HCT116 (cell line): ENCODE results near the gene IL26. TPM values are rescaled to one million over a fixed set of nuclear protein-coding genes. Genes with fewer than 3 reads are reported as not detected.

ENCODE experiments used
- ATAC-seq: fragments of 200-7000 bp; cut with Tn5 transposase; 2 replicates; pipeline ENCODE4 v1.9.1; 2020; ENCODE audit warnings: mild to moderate bottlenecking, moderate library complexity
- BruUV-seq: library from RNA; stranded (reverse); fragments of 400-500 nt; replicated peaks from 2 replicates; lab custom pipeline; 2021; lab: Mats Ljungman, UMichigan
- CTCF ChIA-PET: fragments of 300-600 bp; sonication (Branson Sonifier 250); formaldehyde crosslinking; loops from one replicate; lab custom pipeline; 2021; ENCODE audit warnings: antibody characterized with exemption; lab: Charles Lee
- POLR2A ChIA-PET: fragments of 300-600, 350-600 bp; sonication (Branson Sonifier 250); formaldehyde crosslinking; loops from one replicate; lab custom pipeline; 2021; ENCODE audit warnings: antibody characterized with exemption; lab: Charles Lee
- RAD21 ChIA-PET, 2 experiments: fragments of 300-600 bp; sonication (Branson Sonifier 250); formaldehyde crosslinking; loops; one replicate each; lab custom pipeline; 2023; ENCODE audit warnings: low total read pairs in 2 of 2; ENCODE audit not compliant: uncharacterized antibody in 2 of 2, unreplicated experiment in 2 of 2, low non-redundant PET in 1 of 2; lab: Charles Lee
- DNase-seq: peaks from one replicate; pipeline ENCODE4 v3.0.0-alpha.2; 2010; ENCODE audit warnings: low read depth, low spot score
- H2AFZ ChIP-seq: fragments of 200-600 bp; shearing (Covaris generic), sonication (generic); 2 replicates; pipeline ENCODE4 v1.6.1; 2017; ENCODE audit warnings: low read depth, mixed run types, mixed read lengths, antibody characterized with exemption, low read length; ENCODE audit not compliant: poor library complexity, severe bottlenecking
- H3K27ac ChIP-seq: 2 replicates; pipeline ENCODE4 v1.5.1; 2012; ENCODE audit warnings: low read depth, low read length
- H3K27me3 ChIP-seq: fragments of 200-600 bp; sonication (generic); 2 replicates; pipeline ENCODE4 v1.6.1; 2016; ENCODE audit warnings: mixed run types, low read length, mixed read lengths; ENCODE audit not compliant: insufficient read depth
- H3K36me3 ChIP-seq, 2 experiments: fragments of 200-500 bp in 1 of 2; fragments of 200-600 bp in 1 of 2; sonication (Bioruptor generic) in 1 of 2; sonication (generic) in 1 of 2; 2 replicates each; pipeline versions ENCODE4 v1.5.1 to v1.6.1; 2014 to 2016; ENCODE audit warnings: low read length in 2 of 2, inconsistent platforms in 1 of 2, mixed read lengths in 1 of 2, mixed run types in 1 of 2; ENCODE audit not compliant: insufficient read depth in 2 of 2, control insufficient read depth in 1 of 2
- H3K4me1 ChIP-seq, 2 experiments: fragments of 200-600 bp in 1 of 2; sonication (generic) in 1 of 2; 2 replicates each; pipeline versions ENCODE4 v1.5.1 to v1.6.1; 2012 to 2017; ENCODE audit warnings: low read length in 2 of 2, inconsistent platforms in 1 of 2, mild to moderate bottlenecking in 1 of 2, mixed read lengths in 1 of 2, mixed run types in 1 of 2, moderate library complexity in 1 of 2; ENCODE audit not compliant: insufficient read depth in 2 of 2, control insufficient read depth in 1 of 2
- H3K4me2 ChIP-seq: fragments of 200-600 bp; sonication (generic); 2 replicates; pipeline ENCODE4 v1.6.1; 2017; ENCODE audit warnings: mixed run types, low read length, mixed read lengths
- H3K4me3 ChIP-seq, 2 experiments: fragments of 200-600 bp in 1 of 2; sonication (generic) in 1 of 2; replicated peaks in 1 of 2; 2 replicates each; pipeline ENCODE4 v1.5.1; 2011 to 2016; ENCODE audit warnings: low read length in 2 of 2, control low read depth in 1 of 2, low read depth in 1 of 2, mild to moderate bottlenecking in 1 of 2, mixed read lengths in 1 of 2, mixed run types in 1 of 2
- H3K79me2 ChIP-seq: fragments of 200-600 bp; sonication (generic); 2 replicates; pipeline ENCODE4 v1.6.1; 2017; ENCODE audit warnings: mild to moderate bottlenecking, mixed run types, low read length, moderate library complexity, mixed read lengths; ENCODE audit not compliant: insufficient read depth
- H3K9ac ChIP-seq: fragments of 200-600 bp; sonication (generic); 2 replicates; pipeline ENCODE4 v1.6.1; 2016; ENCODE audit warnings: low read length, mixed read lengths
- H3K9me2 ChIP-seq: fragments of 200-600 bp; sonication (generic), shearing (Covaris generic); 2 replicates; pipeline ENCODE4 v1.6.1; 2017; ENCODE audit warnings: mixed run types, mild to moderate bottlenecking, moderate library complexity; ENCODE audit not compliant: insufficient read depth
- H3K9me3 ChIP-seq, 2 experiments: fragments of 200-500 bp in 1 of 2; fragments of 200-600 bp in 1 of 2; sonication (Bioruptor generic) in 1 of 2; sonication (generic) in 1 of 2; 2 replicates each; pipeline ENCODE4 v1.6.1; 2014 to 2017; ENCODE audit warnings: low read length in 2 of 2, mixed read lengths in 2 of 2, inconsistent platforms in 1 of 2, low read depth in 1 of 2, mild to moderate bottlenecking in 1 of 2, mixed run types in 1 of 2, moderate library complexity in 1 of 2; ENCODE audit not compliant: control insufficient read depth in 1 of 2, insufficient read depth in 1 of 2
- H4K20me1 ChIP-seq: fragments of 200-600 bp; sonication (generic), shearing (Covaris generic); 2 replicates; pipeline ENCODE4 v1.6.1; 2017; ENCODE audit warnings: mixed run types, mild to moderate bottlenecking, moderate library complexity; ENCODE audit not compliant: insufficient read depth
- CBX3 ChIP-seq: IDR thresholded peaks from 2 replicates; pipeline ENCODE4 v1.6.1; 2012; ENCODE audit warnings: low read depth
- CEBPB ChIP-seq: IDR thresholded peaks from 2 replicates; pipeline ENCODE4 v1.6.1; 2012; ENCODE audit warnings: low read depth
- EGR1 ChIP-seq: IDR thresholded peaks from 2 replicates; pipeline ENCODE4 v1.6.1; 2012; ENCODE audit warnings: low read depth
- ELF1 ChIP-seq: IDR thresholded peaks from 2 replicates; pipeline ENCODE4 v1.6.1; 2012; ENCODE audit warnings: low read depth, borderline replicate concordance
- EZH2 ChIP-seq: fragments of 200-600 bp; sonication (generic); IDR thresholded peaks from 2 replicates; pipeline ENCODE4 v1.6.1; 2017; ENCODE audit warnings: antibody characterized with exemption, mixed run types
- EZH2phosphoT487 ChIP-seq: fragments of 200-600 bp; IDR thresholded peaks from 2 replicates; pipeline ENCODE4 v1.6.1; 2018; ENCODE audit warnings: antibody characterized with exemption, borderline replicate concordance
- FOSL1 ChIP-seq: IDR thresholded peaks from 2 replicates; pipeline ENCODE4 v1.6.1; 2012; ENCODE audit warnings: low read depth
- MAX ChIP-seq: IDR thresholded peaks from 2 replicates; pipeline ENCODE4 v1.6.1; 2012
- POLR2AphosphoS5 ChIP-seq: IDR thresholded peaks from 2 replicates; pipeline ENCODE4 v1.6.1; 2011; ENCODE audit warnings: mild to moderate bottlenecking, low read depth, low read length, moderate library complexity
- SIN3A ChIP-seq: IDR thresholded peaks from 2 replicates; pipeline ENCODE4 v1.6.1; 2012; ENCODE audit warnings: low read depth
- SP1 ChIP-seq: IDR thresholded peaks from 2 replicates; pipeline ENCODE4 v1.6.1; 2012; ENCODE audit warnings: low read depth
- SRF ChIP-seq: IDR thresholded peaks from 2 replicates; pipeline ENCODE4 v1.6.1; 2012; ENCODE audit warnings: low read depth
- ZFX ChIP-seq: fragments of 450-650 bp; IDR thresholded peaks from 2 replicates; pipeline ENCODE4 v1.6.1; 2017
- ZNF274 ChIP-seq: fragments of 200-500 bp; sonication (Bioruptor generic); IDR thresholded peaks from 2 replicates; pipeline ENCODE4 v1.6.1; 2014; ENCODE audit warnings: mild to moderate bottlenecking, low read depth, low read length, inconsistent platforms
- intact Hi-C: fragments of 100-400 bp; cut with micrococcal nuclease; formaldehyde crosslinking; loops from 2 replicates; pipeline ENCODE4 v1.10.0; 2022
- total RNA-seq: library from RNA; stranded (reverse); gene quantifications from one replicate; pipeline ENCODE4 v1.2.1, GENCODE V29; 2021; ENCODE audit not compliant: unreplicated experiment
- TF ChIP-seq, protein P1 (sequence below): IDR thresholded peaks from 2 replicates; pipeline ENCODE4 v1.6.1; 2011; ENCODE audit warnings: mild to moderate bottlenecking, low read length, moderate library complexity; ENCODE audit not compliant: insufficient replicate concordance; ENCODE audit errors: extremely low read depth

The IL26 gene
- total RNA-seq, 1 experiment from 2014 or later, result not detected

DNA sequence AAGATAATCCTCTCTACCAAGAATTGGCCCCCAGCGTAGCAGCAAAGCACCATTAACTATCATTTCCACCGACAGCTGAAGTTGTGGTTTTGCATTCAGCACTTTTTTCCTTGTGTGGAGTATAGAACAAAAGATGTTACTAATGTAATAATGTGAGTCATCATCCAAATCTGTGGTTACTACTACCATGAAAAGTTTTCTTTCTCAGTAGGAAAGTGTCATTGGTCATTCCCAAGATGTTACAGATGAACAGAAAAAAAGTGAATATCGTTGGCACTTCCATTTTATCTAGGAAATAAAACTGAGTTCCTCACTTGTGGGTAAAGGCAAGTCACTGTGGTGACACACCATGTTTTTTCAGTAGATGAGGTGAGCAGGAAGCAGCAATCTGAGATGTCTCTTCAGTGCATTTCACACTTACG is 35.8 kb downstream of the IL26 start:
- Histone ChIP-seq H4K20me1 (no peaks in the 10 kb centered on the region), H3K4me3 (no peak overlapping the region), H3K4me1 (peaks cover 0 to 5% of the 10 kb centered on the region in 2 experiments; a peak in 2 of 4 replicates), H3K27me3 (no peaks in the 10 kb centered on the region), H3K36me3 (no peaks in the 10 kb centered on the region), H3K9me3 (no peaks in the 10 kb centered on the region), H3K9ac (no peak overlapping the region), H2AFZ (peak overlapping the region; percentile 18), H3K79me2 (no peaks in the 10 kb centered on the region), H3K9me2 (no peaks in the 10 kb centered on the region), H3K27ac (no peak overlapping the region), H3K4me2 (peak overlapping the region; percentile 30; the same call in 1 of the 2 replicates)
- POLR2A ChIA-PET, result no interaction called here
- ATAC-seq (peak; percentile 32), DNase-seq (peak; percentile 13)
- intact Hi-C loops, result no loop called here
- BruUV-seq, result no TSS peak
- RAD21 ChIA-PET, result no interaction called here
- no peak for TF ChIP-seq EZH2phosphoT487
- no peak for TF ChIP-seq EZH2
- no peak for TF ChIP-seq ZFX
- no peak for TF ChIP-seq FOSL1
- no peak for TF ChIP-seq EGR1
- TF ChIP-seq, protein P1, sequence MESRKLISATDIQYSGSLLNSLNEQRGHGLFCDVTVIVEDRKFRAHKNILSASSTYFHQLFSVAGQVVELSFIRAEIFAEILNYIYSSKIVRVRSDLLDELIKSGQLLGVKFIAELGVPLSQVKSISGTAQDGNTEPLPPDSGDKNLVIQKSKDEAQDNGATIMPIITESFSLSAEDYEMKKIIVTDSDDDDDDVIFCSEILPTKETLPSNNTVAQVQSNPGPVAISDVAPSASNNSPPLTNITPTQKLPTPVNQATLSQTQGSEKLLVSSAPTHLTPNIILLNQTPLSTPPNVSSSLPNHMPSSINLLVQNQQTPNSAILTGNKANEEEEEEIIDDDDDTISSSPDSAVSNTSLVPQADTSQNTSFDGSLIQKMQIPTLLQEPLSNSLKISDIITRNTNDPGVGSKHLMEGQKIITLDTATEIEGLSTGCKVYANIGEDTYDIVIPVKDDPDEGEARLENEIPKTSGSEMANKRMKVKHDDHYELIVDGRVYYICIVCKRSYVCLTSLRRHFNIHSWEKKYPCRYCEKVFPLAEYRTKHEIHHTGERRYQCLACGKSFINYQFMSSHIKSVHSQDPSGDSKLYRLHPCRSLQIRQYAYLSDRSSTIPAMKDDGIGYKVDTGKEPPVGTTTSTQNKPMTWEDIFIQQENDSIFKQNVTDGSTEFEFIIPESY, result no peak
- no peak for TF ChIP-seq ZNF274
- TF ChIP-seq SIN3A, result no peak
- TF ChIP-seq CBX3, result no peak
- TF ChIP-seq POLR2AphosphoS5, result no peak
- no peak for TF ChIP-seq SRF
- no peak for TF ChIP-seq CEBPB
- no peak for TF ChIP-seq SP1
- TF ChIP-seq ELF1, result no peak
- TF ChIP-seq MAX, result no peak
- CTCF ChIA-PET, result no interaction called here
